HG02884 (cell line): ENCODE data around the gene MROH2B.

Experiments used
- ATAC-seq: cut with Tn5 transposase; IDR thresholded peaks from one replicate; pipeline ENCODE4 v1.9.1; 2021; ENCODE audit warnings: mild to moderate bottlenecking, moderate library complexity; ENCODE audit not compliant: unreplicated experiment

Gene MROH2B

DNA sequence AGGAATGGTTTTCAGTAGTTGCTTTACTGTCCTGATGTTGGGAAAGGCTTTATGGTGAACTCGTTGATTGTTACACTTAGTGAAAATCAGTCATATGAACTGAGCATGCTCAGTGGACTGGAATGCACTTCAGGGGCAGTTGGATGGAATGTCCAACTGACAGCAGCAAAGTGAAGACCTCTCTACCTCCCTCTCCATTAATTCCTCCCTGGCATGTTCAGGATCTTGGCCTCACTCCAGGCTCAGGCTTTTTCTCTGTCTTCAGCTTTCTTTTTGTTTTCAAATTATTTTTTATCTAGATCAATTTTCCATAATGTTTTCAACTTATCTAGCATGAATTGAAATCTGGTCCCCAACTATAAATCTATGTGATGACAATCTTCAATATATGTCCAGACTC lies at the start of gene MROH2B:
Gene MROH2B (minus strand): TSS at position 101 of the 400 bp plus-strand sequence. CDS start 490 bp downstream, outside the sequence.
- no peak for ATAC-seq

DNA sequence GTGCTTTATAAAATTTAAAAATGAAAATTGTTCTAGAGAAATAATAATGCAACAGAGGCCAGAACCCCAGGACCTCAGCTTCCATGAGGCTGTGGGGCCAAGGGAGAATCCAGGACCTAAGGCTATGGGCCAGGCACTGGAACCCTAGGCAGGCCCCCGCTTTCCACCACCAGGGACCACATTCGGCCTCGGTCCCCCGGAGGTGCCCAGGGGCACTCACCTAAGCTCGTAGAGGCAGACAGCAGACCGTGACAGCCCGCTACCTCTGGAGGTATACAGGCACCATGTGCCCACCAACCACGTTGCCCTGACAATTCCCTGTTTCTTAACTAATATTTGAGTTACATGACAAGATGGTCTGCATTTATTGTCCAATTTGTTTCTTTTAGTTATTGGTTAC lies 49.5 kb upstream of the MROH2B start:
- no peak for ATAC-seq

DNA sequence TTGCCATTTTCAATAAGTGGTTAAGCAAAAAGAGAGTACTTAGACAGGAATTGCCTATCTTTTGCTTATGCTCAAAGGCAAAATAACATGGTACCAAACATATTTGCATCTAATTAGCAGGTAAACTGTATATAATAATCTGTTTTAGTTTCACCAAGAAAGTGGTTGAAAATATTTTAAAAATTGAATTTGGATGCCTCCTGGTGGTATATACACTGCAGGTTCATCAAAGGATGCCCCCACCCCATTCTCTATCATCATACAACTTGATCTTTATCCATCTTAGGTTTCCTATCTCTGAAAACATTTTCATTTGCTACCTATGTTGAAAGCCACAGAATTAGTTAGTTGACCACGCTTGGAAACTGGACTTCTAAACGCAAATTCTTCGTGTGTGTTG lies 47.0 kb upstream of the MROH2B start:
- ATAC-seq = no peak

GRCh38 chr5:41115281-41115680 lies 44.1 kb upstream of the MROH2B start:
- ATAC-seq = no peak

GRCh38 chr5:41112486-41113455 lies 41.6 kb upstream of the MROH2B start:
- ATAC-seq = no peak

DNA sequence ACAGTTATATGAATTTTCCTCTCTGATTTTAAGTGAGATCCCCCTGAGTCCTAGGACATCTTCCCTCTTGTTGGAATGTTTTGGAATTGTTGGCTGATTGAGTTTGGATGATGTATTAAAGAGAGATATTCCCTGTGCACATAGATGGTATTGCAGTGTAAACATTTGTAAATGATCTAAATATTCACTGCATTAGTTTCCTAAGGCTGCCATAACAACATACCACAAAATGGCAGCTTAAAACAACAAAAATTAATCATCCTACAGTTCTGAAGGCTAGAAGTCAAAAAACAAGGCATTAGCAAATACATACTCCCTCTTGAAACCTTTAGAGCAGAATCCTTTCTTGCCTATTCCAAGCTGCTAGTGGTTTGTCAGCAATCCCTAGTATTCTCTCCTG lies 38.0 kb upstream of the MROH2B start:
- no peak for ATAC-seq

- ATAC-seq = no peak
Observed at GRCh38 chr5:41102341-41102740, 31.2 kb upstream of the MROH2B start.

- ATAC-seq = no peak
Observed at GRCh38 chr5:41097642-41098041, 26.5 kb upstream of the MROH2B start.

GRCh38 chr5:41095324-41096101 lies 24.4 kb upstream of the MROH2B start:
- ATAC-seq = no peak

DNA sequence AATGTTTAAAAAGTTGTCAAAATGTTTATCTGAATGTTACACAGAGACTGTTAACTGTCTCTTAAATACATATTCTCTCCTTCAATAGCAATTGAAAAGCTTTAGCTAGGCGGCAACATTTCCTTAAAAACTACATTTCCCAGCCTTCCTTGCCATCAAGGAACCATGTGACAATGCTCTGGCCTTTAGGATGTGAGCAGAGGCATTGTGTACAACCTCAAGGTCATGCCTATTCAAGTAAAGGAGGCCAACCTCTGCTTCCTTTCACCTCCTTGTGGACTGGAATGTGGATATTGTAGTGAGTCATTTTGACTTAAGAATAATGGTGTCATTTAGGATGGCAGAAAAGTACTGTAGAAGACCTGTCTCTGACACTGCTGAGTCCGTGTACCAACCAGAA lies 23.7 kb upstream of the MROH2B start:
- ATAC-seq = no peak

DNA sequence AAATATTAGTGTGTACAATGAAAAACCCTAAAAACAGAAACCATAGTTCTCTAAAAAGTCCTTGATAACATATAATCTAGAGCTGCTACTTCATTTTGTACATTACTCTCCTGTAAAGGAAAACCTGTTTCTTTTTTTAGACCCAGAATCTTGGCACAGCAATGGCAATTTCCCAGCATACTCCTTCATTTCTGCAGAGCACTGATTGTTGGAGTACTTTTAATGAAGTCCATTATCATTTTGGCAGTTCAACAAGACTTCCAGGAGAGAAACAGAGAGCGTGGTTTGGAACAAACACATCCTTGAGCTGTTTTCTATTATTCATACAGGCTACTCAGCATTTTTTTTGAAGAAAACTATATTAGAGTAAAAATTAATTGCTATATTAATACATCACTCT lies 22.7 kb upstream of the MROH2B start:
- ATAC-seq = no peak

GRCh38 chr5:41087461-41087860 lies 16.3 kb upstream of the MROH2B start:
- no peak for ATAC-seq

- ATAC-seq = no peak
Observed at GRCh38 chr5:41083306-41083705, 12.2 kb upstream of the MROH2B start.

GRCh38 chr5:41071975-41072374 lies 833 bp upstream of the MROH2B start:
- no peak for ATAC-seq

DNA sequence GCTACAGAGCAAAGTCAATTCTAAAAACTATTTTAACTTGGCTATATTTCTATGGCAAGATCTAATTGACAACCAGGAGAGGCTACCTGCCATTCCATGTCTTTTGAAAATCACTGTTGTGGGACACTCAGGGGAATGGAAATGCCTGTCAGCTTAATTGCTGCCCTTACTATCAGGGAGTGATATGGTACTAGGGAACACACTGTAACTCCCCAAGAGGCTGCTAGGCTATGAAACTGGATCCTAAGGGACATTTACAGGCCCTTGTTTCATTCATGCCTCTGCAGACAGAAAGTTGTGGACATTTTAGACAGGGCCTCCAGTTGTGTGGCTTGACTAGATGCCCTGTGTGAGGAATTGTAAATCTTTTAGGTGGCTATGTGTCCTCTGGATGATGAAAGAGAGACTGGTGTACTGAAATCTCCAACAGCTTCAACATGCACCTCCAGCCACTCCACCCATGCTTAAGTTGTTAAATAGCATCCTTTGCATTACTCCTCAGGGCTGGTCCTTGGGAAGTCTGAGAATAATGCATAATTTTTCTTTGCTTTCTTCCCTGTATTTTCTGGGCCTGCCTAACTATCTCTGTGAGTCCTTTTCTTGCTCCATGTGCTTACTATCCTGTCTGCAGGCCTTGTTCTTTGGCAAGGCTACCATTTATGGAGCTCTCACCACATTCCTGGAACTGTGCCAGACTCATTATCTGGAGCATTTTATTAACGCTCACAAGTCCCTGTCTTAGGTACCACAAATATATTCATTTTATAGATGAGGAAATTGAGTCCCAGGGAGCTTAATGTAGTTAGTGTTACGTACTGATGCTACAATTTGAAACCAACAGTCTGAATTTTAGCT lies 3.2 kb downstream of the MROH2B start:
- no peak for ATAC-seq

- ATAC-seq = no peak
Observed at GRCh38 chr5:41065691-41066335, 5.3 kb downstream of the MROH2B start.

GRCh38 chr5:41057940-41058339 lies 13.2 kb downstream of the MROH2B start:
- no peak for ATAC-seq

DNA sequence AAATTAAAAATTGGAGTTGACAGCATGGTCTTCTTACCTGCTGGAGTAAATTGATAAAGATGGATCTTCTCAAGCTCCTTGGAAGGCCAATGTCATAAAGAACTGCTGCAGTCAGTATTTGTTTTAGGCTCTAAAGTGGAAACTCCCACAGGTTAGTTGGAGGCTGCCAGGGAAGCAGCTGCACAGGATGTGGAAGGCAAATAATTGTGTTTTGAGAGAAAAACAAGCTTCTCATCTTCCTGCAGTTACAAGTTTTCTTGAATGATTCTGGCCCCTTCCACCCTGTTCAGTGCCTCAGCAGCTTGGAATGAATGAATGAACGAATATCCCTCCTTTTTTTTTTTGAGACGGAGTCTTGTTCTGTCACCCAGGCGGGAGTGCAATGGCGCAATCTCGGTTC lies 13.9 kb downstream of the MROH2B start:
- no peak for ATAC-seq

- ATAC-seq = no peak
Observed at GRCh38 chr5:41048986-41049385, 22.2 kb downstream of the MROH2B start.

- ATAC-seq = no peak
Observed at GRCh38 chr5:41043109-41043747, 27.9 kb downstream of the MROH2B start.
